B cell (primary cell): ENCODE results near the gene DNAAF1. TPM values are rescaled to one million over a fixed set of nuclear protein-coding genes. Genes with fewer than 3 reads are reported as not detected.
A peak's percentile ranks its signal among the peaks of the same experiment; 100 is the strongest.

Experiments
- ATAC-seq: fragments of 200-7000 bp; cut with Tn5 transposase; one replicate; pipeline ENCODE4 v1.10.0; 2021; ENCODE audit warnings: low read depth, mild to moderate bottlenecking, moderate number of reproducible peaks, moderate library complexity
- CTCF ChIA-PET: fragments of 350-600 bp; sonication (Branson Sonifier 250); formaldehyde crosslinking; loops from one replicate; lab custom pipeline; 2021; ENCODE audit warnings: antibody characterized with exemption, inconsistent platforms; lab: Charles Lee
- POLR2A ChIA-PET: fragments of 350-600 bp; sonication (Branson Sonifier 250); formaldehyde crosslinking; loops from one replicate; lab custom pipeline; 2021; ENCODE audit warnings: antibody characterized with exemption; lab: Charles Lee
- DNase-seq: peaks from one replicate; pipeline ENCODE4 v3.0.0; 2013
- H2AFZ ChIP-seq: 2 replicates; pipeline ENCODE4 v1.6.1; 2012; ENCODE audit warnings: mild to moderate bottlenecking, low read depth, low read length; ENCODE audit not compliant: insufficient read depth, poor library complexity, severe bottlenecking
- H3K27ac ChIP-seq, 2 donors: 1 replicate in 1 of 2; 2 replicates in 1 of 2; pipeline ENCODE4 v1.5.1; 2012 to 2013; ENCODE audit warnings: low read length in 2 of 2, mild to moderate bottlenecking in 2 of 2, moderate library complexity in 1 of 2
- H3K27me3 ChIP-seq, 4 experiments: fragments of 200-600 bp in 1 of 4; sonication (generic) in 1 of 4; replicated peaks in 1 of 4; 1 replicate in 2 of 4; 2 replicates in 2 of 4; pipeline versions ENCODE4 v1.6.1 to v1.7.0; 2013 to 2016; ENCODE audit warnings: low read length in 3 of 4, mild to moderate bottlenecking in 2 of 4, mixed read lengths in 1 of 4, moderate library complexity in 1 of 4; ENCODE audit not compliant: insufficient read depth in 4 of 4, control insufficient read depth in 3 of 4; ENCODE audit errors: control extremely low read depth in 1 of 4
- H3K36me3 ChIP-seq, 2 experiments: replicated peaks in 1 of 2; 1 replicate in 1 of 2; 2 replicates in 1 of 2; pipeline versions ENCODE4 v1.6.1 to v1.7.1; 2013; ENCODE audit warnings: low read length in 1 of 2; ENCODE audit not compliant: insufficient read depth in 2 of 2, control insufficient read depth in 1 of 2; ENCODE audit errors: control extremely low read depth in 1 of 2, extremely low read depth in 1 of 2
- H3K4me1 ChIP-seq, 2 donors: fragments of 200-600 bp in 1 of 2; sonication (generic) in 1 of 2; 1 replicate in 1 of 2; 2 replicates in 1 of 2; pipeline versions ENCODE4 v1.5.1 to v1.6.1; 2013 to 2017; ENCODE audit warnings: low read length in 2 of 2; ENCODE audit not compliant: control insufficient read depth in 2 of 2, insufficient read depth in 2 of 2
- H3K4me2 ChIP-seq: replicated peaks from 2 replicates; pipeline ENCODE3; 2012; ENCODE audit warnings: mild to moderate bottlenecking, low read depth, low read length; ENCODE audit not compliant: poor library complexity, severe bottlenecking
- H3K4me3 ChIP-seq, 5 experiments: fragments of 200-600 bp in 1 of 5; sonication (generic) in 1 of 5; 1 replicate in 3 of 5; 2 replicates in 2 of 5; pipeline versions ENCODE4 v1.5.1 to v1.7.0; 2011 to 2016; ENCODE audit warnings: low read length in 4 of 5, mild to moderate bottlenecking in 4 of 5, low read depth in 2 of 5, control low read depth in 1 of 5, moderate library complexity in 1 of 5; ENCODE audit not compliant: insufficient read depth in 1 of 5; ENCODE audit errors: control extremely low read depth in 1 of 5, extremely low read depth in 1 of 5
- H3K79me2 ChIP-seq: fragments of 200-600 bp; sonication (generic); one replicate; pipeline ENCODE4 v1.6.0; 2016; ENCODE audit warnings: low read length; ENCODE audit not compliant: control insufficient read depth, insufficient read depth
- H3K9ac ChIP-seq: fragments of 200-600 bp; sonication (generic); 2 replicates; pipeline ENCODE4 v1.6.1; 2017; ENCODE audit warnings: mild to moderate bottlenecking, low read length, moderate library complexity
- H3K9me3 ChIP-seq, 3 donors: one replicate each; pipeline versions ENCODE4 v1.6.1 to v1.7.1; 2013; ENCODE audit warnings: low read length in 2 of 3; ENCODE audit not compliant: control insufficient read depth in 2 of 3, insufficient read depth in 1 of 3; ENCODE audit errors: control extremely low read depth in 1 of 3
- H4K20me1 ChIP-seq: 2 replicates; pipeline ENCODE4 v1.6.0; 2012; ENCODE audit warnings: mild to moderate bottlenecking, low read length; ENCODE audit not compliant: insufficient read depth, control insufficient read depth, poor library complexity, severe bottlenecking
- H3K27ac Mint-ChIP-seq: one replicate; pipeline ENCODE4 v1.8.0; 2021; ENCODE audit warnings: mixed read lengths
- H3K27me3 Mint-ChIP-seq: one replicate; pipeline ENCODE4 v1.8.0; 2021; ENCODE audit warnings: mixed read lengths
- H3K4me1 Mint-ChIP-seq: one replicate; pipeline ENCODE4 v1.8.0; 2021; ENCODE audit warnings: mixed read lengths
- H3K4me3 Mint-ChIP-seq: one replicate; pipeline ENCODE4 v1.8.0; 2021; ENCODE audit warnings: mixed read lengths
- H3K9me3 Mint-ChIP-seq: one replicate; pipeline ENCODE4 v1.8.0; 2022; ENCODE audit warnings: mixed read lengths; ENCODE audit not compliant: insufficient read depth
- EZH2 ChIP-seq: IDR thresholded peaks from 2 replicates; pipeline ENCODE4 v1.6.1; 2012; ENCODE audit warnings: borderline replicate concordance, low read depth, mild to moderate bottlenecking, moderate library complexity, low read length; ENCODE audit not compliant: insufficient read depth, poor library complexity, severe bottlenecking
- WGBS: methylation state at CpG from one replicate; pipeline ENCODE4 v1.1.5; 2013; ENCODE audit warnings: missing lambda C conversion rate; ENCODE audit not compliant: insufficient coverage; 5-methylcytosine and 5-hydroxymethylcytosine counted together
- intact Hi-C: fragments of 100-400 bp; cut with micrococcal nuclease; formaldehyde crosslinking; loops from one replicate; pipeline ENCODE4 v1.10.0; 2022
- polyA plus RNA-seq: library from polyadenylated mRNA; depleted of rRNA; stranded (reverse); fragments of >200 nt; gene quantifications from 2 replicates; pipeline ENCODE4 v1.2.3, GENCODE V29; 2012
- total RNA-seq, 2 donors: library from RNA; stranded (reverse); fragments of 120-200 nt in 1 of 2; gene quantifications; 1 replicate in 1 of 2; 2 replicates in 1 of 2; pipeline versions ENCODE4 v1.2.3 to v1.2.4, GENCODE V29; 2013 to 2022
- TF ChIP-seq, protein P1 (sequence below): fragments of 200-600 bp; IDR thresholded peaks from one replicate; pipeline ENCODE4 v1.8.0; 2022; ENCODE audit warnings: antibody characterized with exemption, mild to moderate bottlenecking

DNAAF1 gene
- total and polyA plus RNA-seq, 2 donors (not counting 1 experiment from before 2014, with no cell fraction given), result 0.24 to 0.30 TPM

GRCh38 chr16:84190731-84191388 lies 45.8 kb downstream of the DNAAF1 start, which contains the start of gene ADAD2:
TSS of gene ADAD2 (plus strand) at chr16:84191157. CDS start at chr16:84191231, 74 bp downstream.
- ATAC-seq (no peak), DNase-seq (peak; percentile 7)
- Histone ChIP-seq H3K27me3 (peaks cover 0 to 4% (median 0%) of the 10 kb centered on the region in 4 experiments), H3K4me3 (no peak within 1 kb of the TSS), H3K4me1 (peaks cover 17 to 22% of the 10 kb centered on the region in 2 donors), H2AFZ (no peak within 1 kb of the TSS), H3K79me2 (peaks cover 14% of the 10 kb centered on the region), H3K9me3 (no peaks in the 10 kb centered on the region), H3K27ac (no peak within 1 kb of the TSS), H3K36me3 (no peaks in the 10 kb centered on the region), H4K20me1 (no peaks in the 10 kb centered on the region), H3K4me2 (no peak within 1 kb of the TSS), H3K9ac (no peak within 1 kb of the TSS)
- 94% methylated on average over 40 of the region's 47 CpGs for WGBS
- H3K4me3 Mint-ChIP-seq, result no peak within 1 kb of the TSS
- ChIA-PET POLR2A (interaction anchor here (0.5 kb wide), 1 partner anchor 104 kb away, joined by 5 read pairs; no protein-coding TSS in a partner anchor), CTCF (no interaction called here)
- TF ChIP-seq EZH2, result no peak
- TF ChIP-seq, protein P1, sequence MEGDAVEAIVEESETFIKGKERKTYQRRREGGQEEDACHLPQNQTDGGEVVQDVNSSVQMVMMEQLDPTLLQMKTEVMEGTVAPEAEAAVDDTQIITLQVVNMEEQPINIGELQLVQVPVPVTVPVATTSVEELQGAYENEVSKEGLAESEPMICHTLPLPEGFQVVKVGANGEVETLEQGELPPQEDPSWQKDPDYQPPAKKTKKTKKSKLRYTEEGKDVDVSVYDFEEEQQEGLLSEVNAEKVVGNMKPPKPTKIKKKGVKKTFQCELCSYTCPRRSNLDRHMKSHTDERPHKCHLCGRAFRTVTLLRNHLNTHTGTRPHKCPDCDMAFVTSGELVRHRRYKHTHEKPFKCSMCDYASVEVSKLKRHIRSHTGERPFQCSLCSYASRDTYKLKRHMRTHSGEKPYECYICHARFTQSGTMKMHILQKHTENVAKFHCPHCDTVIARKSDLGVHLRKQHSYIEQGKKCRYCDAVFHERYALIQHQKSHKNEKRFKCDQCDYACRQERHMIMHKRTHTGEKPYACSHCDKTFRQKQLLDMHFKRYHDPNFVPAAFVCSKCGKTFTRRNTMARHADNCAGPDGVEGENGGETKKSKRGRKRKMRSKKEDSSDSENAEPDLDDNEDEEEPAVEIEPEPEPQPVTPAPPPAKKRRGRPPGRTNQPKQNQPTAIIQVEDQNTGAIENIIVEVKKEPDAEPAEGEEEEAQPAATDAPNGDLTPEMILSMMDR, result no peak
- peaks cover 25% of the 10 kb centered on the region for H3K4me1 Mint-ChIP-seq
- H3K27me3 Mint-ChIP-seq, result no peaks in the 10 kb centered on the region
- H3K27ac Mint-ChIP-seq, result no peak within 1 kb of the TSS
- intact Hi-C loops, result no loop called here
- no peaks in the 10 kb centered on the region for H3K9me3 Mint-ChIP-seq

DNA sequence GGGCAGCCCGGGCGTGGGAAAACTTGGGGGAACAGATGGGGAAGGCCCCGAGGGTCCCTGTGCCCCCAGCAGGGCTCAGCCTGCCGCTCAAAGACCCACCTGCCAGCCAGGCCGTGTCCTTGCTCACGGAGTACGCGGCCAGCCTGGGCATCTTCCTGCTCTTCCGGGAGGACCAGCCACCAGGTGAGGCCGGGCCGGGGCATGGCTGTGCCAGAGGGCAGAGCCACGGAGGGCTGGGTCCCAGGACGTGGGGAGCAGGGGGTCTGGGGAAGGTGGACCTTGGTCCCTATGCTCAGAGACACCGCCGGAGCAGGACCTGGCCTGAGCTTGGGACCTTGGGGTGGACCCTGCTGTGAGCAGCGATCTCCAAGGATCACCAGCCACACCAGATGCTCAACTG lies 46.4 kb downstream of the DNAAF1 start:
- Histone ChIP-seq H2AFZ (no peak overlapping the region), H3K27ac (no peak overlapping the region), H3K4me1 (peaks cover 12 to 17% of the 10 kb centered on the region in 2 donors), H3K9ac (no peak overlapping the region), H3K79me2 (peaks cover 8% of the 10 kb centered on the region), H3K4me3 (no peak overlapping the region), H3K27me3 (peaks cover 0 to 4% (median 0%) of the 10 kb centered on the region in 4 experiments), H3K9me3 (no peaks in the 10 kb centered on the region), H3K36me3 (no peaks in the 10 kb centered on the region), H4K20me1 (no peaks in the 10 kb centered on the region), H3K4me2 (no peak overlapping the region)
- ATAC-seq, result no peak
- TF ChIP-seq, protein P1, result no peak
- no peak for TF ChIP-seq EZH2
- Mint-ChIP-seq H3K9me3 (no peaks in the 10 kb centered on the region), H3K27me3 (no peaks in the 10 kb centered on the region), H3K4me3 (no peak overlapping the region), H3K27ac (no peak overlapping the region), H3K4me1 (peaks cover 20% of the 10 kb centered on the region)
- ChIA-PET CTCF (no interaction called here), POLR2A (interaction anchor here (0.5 kb wide), 1 partner anchor 104 kb away, joined by 5 read pairs; no protein-coding TSS in a partner anchor)
- intact Hi-C loops, result no loop called here
- DNase-seq, result no peak
- whole genome bisulfite sequencing, result 97% methylated on average over 15 of the region's 16 CpGs
